ENCODE measurements around the gene GPR17. TPM values are rescaled to one million over a fixed set of nuclear protein-coding genes. Genes with fewer than 3 reads are reported as not detected.

The GPR17 gene
- total RNA-seq, 1 experiment from 2014 or later, result 0.35 TPM

DNA sequence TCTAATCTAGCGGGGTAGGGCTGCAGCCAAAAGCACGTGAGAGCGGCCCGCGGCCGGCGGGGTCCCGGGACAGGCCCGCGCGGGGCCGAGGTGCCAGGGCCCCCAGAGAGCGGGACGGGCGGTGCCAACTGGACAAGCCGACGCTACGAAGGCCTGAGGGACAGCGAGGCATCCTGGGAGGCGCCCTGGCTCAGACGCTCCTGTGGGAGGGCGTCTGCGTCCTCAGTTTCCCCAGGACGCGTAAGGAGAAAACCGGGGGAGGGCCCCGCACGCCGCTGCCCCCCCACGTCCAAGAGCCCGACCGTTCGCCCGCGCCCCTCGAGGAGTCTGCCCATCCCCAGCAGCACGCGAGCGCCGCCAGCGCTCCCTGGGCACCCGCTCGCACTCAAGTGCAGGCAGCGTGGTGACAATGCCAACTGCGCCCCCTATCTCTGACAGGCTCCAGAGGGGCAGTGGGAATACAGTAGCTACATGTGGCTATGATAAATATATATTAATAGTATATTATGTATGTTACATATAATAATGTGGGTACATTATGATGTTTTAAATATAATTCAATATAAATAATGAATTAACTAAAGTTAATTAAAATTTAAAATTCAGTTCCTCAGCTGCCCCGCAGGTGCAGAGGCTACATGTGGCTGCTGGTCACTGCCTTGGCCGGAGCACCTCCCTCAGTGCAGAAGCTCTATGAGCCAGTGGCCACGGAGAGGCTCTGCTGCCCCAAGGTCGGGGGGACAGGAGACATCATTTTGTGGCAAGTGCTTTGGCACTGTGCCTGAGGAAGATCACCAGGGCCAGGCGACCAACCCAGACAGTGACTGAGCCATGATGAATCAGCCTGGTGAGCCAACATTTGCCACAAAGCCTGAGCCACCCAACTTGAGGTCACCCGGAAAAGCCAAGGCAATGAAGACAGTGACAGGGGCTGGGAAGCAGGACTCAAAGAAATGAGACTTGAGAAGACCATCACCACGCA, 49.8 kb downstream of the GPR17 start:
- Histone ChIP-seq H3K9me3 (ENCODE audit: control insufficient read depth, low read depth, low read length) (peaks cover 6% of the 10 kb centered on the region), H3K56ac (ENCODE audit: insufficient read length, low read depth, low read length) (no peak overlapping the region), H2AK5ac (ENCODE audit: insufficient read length, low read length) (no peak overlapping the region), H3K27ac (ENCODE audit: insufficient read length, low read depth, low read length) (no peak overlapping the region), H3K4me2 (ENCODE audit: insufficient read depth, insufficient read length, low read length) (no peak overlapping the region), H2BK20ac (ENCODE audit: low read depth, low read length, poor library complexity, severe bottlenecking) (no peak overlapping the region), H3K27me3 (ENCODE audit: insufficient read depth, low read length) (no peaks in the 10 kb centered on the region), H3K79me1 (ENCODE audit: insufficient read depth, low read depth, low read length, poor library complexity, severe bottlenecking) (no peaks in the 10 kb centered on the region), H2BK15ac (ENCODE audit: low read depth, low read length) (no peak overlapping the region; the same call in 1 of the 2 replicates), H4K8ac (replicated peaks; ENCODE audit: insufficient read length, low read depth, low read length) (no peak overlapping the region), H2BK5ac (ENCODE audit: insufficient read length, low read length) (no peak overlapping the region), H3T11ph (ENCODE audit: low read length) (no peak overlapping the region), H3K23me2 (ENCODE audit: insufficient read length, low read depth, low read length, poor library complexity, severe bottlenecking) (peaks cover 5% of the 10 kb centered on the region), H2BK12ac (ENCODE audit: insufficient read length, low read depth, low read length) (no peak overlapping the region), H2BK120ac (ENCODE audit: low read depth, low read length, poor library complexity, severe bottlenecking) (no peak overlapping the region), H4K20me1 (ENCODE audit: control insufficient read depth, insufficient read depth, insufficient read length) (no peaks in the 10 kb centered on the region), H4K5ac (ENCODE audit: insufficient read length, low read depth, low read length) (no peak overlapping the region), H3K9ac (ENCODE audit: extremely low read depth, insufficient read length, low read length) (no peak overlapping the region), H3K79me2 (ENCODE audit: insufficient read depth, low read length) (no peaks in the 10 kb centered on the region), H3K18ac (ENCODE audit: insufficient read length, low read depth, low read length) (no peak overlapping the region), H2AFZ (ENCODE audit: low read length) (no peak overlapping the region), H3K4ac (ENCODE audit: low read depth, low read length) (no peak overlapping the region), H3K23ac (ENCODE audit: insufficient read length, low read depth, low read length) (no peak overlapping the region), H4K91ac (ENCODE audit: insufficient read length, low read depth, low read length) (no peak overlapping the region), H3K14ac (ENCODE audit: insufficient read depth, low read length) (no peak overlapping the region; the same call in 1 of the 2 replicates), H3K4me1 (ENCODE audit: insufficient read depth, low read length) (peaks cover 5% of the 10 kb centered on the region; the same call in 1 of the 2 replicates)
- Mint-ChIP-seq H3K9me3 (peaks cover 15 to 17% of the 10 kb centered on the region in 2 experiments), H3K4me3 (peak overlapping the region in 1 of 2 experiments; percentile 21; a peak in 1 of 5 replicates), H3K27me3 (ENCODE audit: low read depth) (peaks cover 23% of the 10 kb centered on the region), H3K4me1 (peaks cover 10 to 11% of the 10 kb centered on the region in 2 experiments), H3K27ac (no peak overlapping the region), H3K36me3 (ENCODE audit: insufficient read depth in 1 of 3, low read depth in 3 of 3) (peaks cover 6 to 13% (median 13%) of the 10 kb centered on the region in 3 experiments)
- WGBS (ENCODE audit: extremely low coverage, insufficient read length, low lambda C conversion rate), result no CpG with 5 or more reads among the region's 52 CpGs
- peak; percentile 75 for TF ChIP-seq CTCF (conservative IDR thresholded peaks at IDR 0.05)
- peak; percentile 79 for DNase-seq

Data from H9 (cell line).